Endometrial microvascular endothelial cells (primary cell): ENCODE data around the gene CKAP5. TPM values are rescaled to one million over a fixed set of nuclear protein-coding genes. Genes with fewer than 3 reads are reported as not detected.

ENCODE experiments used
- in situ Hi-C: cut with HindIII; loops from 2 replicates; pipeline ENCODE4 v1.10.0; 2017; ENCODE audit warnings: low sequenced_read_pairs, low pct_unique_long_range_greater_than_20kb; ENCODE audit errors: inconsistent ontology term
- total RNA-seq: library from RNA; depleted of rRNA; stranded (reverse); fragments of >200 nt; gene quantifications from one replicate; pipeline ENCODE4 v1.2.3, GENCODE V29; 2015; ENCODE audit errors: inconsistent ontology term

CKAP5 gene
- total RNA-seq, 1 donor from 2014 or later: 68.5 TPM

DNA sequence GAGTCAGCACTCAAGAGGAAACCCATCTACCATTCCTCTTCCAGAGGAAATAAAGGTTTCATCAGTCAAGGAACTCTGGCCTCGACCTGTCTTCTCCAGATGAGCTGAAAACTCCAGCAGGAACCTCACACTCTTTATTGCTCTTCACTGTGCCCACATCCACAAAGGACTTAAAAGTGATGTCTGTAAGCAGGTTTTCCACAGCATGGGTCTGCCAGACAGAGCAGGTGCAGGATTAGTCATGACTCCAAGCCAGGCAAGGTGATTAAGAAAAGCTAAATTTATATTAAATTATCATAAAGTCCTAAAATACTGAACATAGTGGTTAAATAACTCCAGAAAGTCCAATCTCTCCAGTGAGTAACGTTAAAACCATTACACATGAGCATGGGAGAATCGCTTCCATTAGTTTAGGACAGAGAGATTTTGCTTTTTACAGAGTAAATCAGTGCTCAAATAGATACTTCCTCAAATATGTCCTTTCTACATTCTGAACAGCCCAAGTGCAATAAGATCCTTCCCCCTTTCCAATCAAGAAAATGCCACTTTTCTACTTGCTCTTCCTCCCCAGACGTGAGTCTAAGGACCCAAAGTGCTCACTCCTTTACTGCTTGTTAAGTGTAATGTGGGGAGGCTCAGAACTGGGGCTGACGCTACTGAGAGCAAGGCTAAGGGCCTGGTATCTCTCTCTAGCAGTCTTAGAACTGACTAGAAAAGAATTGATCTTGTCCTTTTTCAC, 10.7 kb upstream of the CKAP5 start:
- in situ Hi-C loops: no loop called here

DNA sequence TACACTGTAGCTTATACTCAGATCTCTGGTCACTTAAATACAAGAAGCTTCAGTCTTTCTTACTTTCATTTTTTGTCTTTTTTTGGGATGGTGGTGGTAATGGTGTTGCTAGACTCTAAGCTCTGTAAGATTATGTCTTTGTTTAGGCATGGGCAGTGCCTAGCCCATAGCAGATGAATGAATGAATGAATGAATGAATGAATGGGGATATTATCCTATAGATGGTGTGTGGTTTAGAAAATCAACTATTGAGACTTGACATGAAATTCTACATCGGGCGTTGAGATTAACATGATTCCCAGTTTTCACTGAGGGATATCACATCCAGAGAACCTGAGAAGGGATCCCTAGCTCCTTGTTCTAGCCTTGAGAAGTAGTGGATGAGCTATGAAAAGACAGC, 9.8 kb upstream of the CKAP5 start:
- in situ Hi-C loops: no loop called here

DNA sequence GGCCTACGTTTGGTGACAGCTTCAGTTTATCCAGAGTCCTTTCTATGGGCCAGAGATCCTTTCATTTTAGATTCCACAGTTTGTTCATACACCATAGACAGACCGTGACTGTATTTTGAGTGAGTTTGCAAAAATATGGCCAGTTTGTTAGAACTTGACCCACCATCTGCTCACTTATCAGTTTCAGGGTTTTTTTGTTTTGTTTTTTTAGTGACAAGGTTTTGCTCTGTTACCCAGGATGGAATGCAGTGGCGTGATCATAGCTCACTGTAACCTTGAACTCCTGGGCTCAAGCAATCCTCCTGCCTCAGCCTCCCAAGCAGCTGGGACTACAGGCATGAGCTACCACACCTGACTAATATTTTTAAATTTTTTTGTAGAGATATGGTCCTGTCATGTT, 9.1 kb upstream of the CKAP5 start:
- in situ Hi-C loops: no loop called here

DNA sequence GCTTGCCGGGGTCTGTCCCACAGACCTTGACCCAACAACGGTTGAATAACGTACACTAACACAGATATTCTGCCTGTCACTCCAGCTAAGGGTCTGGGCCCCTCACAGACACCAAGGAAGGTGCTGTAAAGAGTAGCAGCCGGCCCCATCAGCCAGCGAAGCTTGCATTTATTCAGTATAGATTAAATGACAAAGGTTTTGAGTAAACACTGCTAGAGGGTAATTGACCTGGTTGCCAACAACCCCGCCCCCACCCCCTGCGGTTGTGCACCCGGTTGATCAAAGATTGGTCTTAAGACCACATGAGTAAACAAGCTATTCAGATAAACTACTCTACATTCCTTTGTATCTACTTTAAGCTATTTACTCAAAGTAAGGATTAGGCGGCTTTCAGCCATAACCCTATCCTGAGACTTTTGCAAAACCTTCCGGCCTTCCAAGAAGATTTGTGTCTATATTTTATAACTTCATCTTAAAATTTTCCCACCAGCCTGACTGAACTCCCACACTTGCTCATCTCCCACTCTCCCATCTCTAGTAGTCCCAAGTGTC, 4.8 kb upstream of the CKAP5 start:
- in situ Hi-C loops: no loop called here

DNA sequence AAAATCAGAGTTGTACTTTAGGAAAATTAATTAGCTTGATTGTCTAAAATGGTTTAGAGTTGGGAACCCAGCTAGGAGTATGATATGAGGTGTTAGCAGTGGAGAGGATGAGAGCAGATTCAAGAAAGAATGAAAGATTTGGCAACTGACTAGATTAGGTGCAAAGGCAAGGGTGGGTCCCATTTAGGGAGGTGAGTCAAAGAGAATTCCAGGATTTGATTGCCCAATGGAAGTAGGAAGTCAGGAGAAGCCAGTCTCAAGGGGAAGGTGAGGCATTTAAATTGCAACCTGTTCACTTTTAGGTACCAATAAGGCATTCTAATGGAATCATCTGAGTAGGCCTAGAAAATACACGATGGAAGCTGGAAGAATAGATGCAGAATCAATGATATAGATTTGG, 3.6 kb upstream of the CKAP5 start:
- in situ Hi-C loops: no loop called here

DNA sequence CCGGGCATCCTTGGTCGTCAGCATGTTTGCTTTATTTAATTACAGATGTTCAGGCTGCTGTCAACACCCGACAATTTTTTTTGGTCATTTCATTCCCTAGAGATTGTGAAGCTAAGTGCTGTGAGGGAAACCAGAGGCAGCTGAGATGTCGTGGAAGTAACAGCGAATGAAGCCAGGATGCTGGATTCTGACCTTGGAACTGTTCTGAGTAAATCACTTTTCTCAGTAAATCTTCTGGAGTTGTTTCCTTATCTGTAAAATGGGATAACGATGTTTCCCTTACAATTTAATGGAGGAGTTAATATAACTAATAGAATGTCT, 390 bp upstream of the CKAP5 start:
- in situ Hi-C loops: no loop called here

DNA sequence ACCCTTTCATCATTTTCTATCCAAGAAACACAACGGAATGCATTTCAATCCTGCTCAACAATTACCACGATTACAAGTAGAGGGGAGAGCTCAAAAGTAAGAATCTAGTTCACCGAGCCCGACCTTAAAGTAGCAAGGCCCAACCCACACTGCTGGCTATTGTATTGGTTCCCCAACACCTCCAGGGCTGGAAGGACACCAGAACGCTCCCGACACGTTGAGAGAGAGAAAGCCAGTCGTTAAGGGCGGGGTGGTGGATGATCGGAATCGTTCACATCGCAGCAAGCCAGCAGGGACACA, 690 bp downstream of the CKAP5 start:
- in situ Hi-C loops: no loop called here

DNA sequence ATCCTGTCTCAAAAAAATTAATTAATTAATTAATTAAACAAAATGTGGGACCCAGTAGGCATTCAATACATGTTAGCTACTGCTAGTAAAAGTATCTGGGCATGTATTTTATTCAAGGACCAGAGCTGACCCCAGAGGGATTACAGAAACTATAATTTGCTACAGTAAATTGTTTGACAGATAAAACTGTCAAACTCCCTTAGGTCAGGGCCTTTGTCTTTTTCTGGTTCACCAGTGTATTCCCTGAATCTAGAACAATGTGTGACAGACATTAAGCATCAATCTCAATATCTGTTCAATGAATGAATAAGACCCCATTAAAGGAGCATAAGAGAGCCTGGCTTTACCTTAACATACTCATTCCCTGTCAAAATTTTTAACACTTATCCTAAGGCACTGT, 6.0 kb downstream of the CKAP5 start:
- in situ Hi-C loops: no loop called here

DNA sequence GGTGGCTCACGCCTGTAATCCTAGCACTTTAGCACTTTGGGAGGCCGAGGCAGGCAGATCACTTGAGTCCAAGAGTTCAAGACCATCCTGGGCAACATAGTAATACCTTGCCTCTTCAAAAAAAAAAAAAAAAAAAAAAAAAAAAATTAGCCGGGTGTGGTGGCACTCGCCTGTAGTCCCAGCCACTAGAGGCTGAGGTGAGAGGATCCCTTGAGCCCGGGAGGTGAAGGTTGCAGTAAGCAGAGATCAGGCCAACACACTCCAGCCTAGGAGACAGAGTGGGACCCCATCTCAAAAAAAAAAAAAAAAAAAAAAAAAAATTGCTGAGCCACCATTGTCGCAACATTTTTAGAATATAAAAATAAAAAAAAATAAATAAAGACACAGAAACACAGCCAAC, 7.6 kb downstream of the CKAP5 start:
- in situ Hi-C loops: no loop called here

DNA sequence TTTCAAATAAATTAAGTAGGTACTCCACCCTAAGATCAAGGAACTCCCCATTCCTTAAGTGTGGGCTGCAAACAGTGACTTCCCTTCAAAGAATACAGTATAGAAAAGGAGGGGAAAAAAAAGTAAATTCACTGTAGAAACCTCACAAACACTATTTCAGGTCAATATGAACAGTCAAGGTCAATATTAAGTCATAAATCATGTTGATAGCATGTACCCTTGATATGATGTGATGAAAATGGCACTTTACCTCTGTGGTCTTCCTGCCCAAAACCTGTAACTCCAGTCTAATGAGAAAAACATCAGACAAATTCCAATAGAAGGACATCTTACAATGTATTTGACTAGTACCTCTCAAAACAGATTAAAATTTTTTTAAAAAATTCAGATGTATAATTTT, 8.2 kb downstream of the CKAP5 start:
- in situ Hi-C loops: no loop called here

DNA sequence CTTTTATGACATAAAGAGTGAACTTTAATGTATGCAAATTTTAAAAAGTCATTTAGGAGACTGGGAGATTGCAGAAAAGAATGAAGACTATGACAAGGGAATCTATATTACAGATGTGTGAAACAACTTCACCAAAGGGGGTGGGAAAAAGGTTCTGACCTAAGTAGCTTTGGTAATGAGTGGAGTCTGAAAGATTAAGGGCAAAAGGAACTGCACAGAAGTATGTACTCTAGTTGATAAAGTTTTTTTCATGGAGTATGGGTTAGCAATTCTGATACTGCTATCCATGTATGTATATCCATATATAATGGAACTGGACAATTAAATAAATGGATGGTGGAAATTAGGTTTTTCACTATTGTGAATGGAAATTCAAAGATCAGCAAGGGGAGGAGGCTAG, 9.2 kb downstream of the CKAP5 start:
- in situ Hi-C loops: no loop called here

DNA sequence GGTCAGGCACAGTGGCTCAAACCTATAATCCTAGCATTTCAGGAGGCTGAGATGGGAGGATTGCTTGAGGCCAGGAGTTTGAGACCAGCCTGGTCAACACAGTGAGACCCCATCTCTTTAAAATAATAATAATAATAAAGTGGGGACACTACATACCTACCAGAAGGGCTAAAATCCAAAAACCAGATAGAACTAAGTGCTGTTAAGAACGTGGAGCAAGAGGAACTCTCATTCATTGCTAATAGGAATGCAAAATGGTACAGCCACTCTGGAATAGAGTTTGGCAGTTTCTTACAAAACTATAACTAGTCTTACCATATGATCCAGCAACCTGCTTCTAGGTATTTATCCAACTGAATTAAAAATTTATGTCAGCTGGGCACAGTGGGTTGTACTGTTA, 9.6 kb downstream of the CKAP5 start:
- in situ Hi-C loops: no loop called here

DNA sequence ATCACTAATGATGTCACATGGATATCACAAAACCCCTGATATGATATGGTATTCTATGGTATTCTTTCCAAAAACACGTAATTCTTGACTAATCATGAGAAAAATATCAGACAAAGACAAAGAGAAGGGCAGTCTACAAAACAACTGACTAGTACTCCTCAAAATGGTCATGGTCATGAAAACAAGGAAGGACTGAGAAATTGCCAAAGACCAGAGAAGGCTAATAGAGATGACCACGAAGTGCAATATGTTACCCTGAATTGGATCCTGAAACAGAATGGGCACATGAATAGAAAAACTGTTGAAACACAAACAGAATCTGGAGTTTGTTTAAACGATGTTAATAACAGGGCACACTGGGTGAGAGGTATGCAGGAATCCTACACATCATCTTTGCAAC, 10.2 kb downstream of the CKAP5 start:
- in situ Hi-C loops: no loop called here

DNA sequence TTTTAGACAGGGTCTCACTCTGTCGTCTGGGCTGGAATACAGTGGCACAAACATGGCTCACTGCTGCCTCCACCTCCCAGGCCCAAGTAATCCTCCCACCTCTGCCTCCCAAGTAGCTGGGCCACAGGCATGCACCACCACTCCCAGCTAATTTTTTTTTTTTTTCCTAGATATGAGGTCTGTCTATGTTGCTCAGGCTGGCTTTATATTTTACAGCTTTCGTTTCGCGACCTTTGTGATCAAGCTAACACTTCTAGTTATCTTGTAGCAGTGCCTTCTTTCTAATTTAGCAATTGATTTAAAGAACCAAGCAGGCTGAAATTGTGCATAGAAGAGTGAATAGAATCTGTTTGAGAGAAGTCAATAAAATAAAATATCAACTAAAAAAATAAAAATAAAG, 11.3 kb downstream of the CKAP5 start:
- in situ Hi-C loops: no loop called here

DNA sequence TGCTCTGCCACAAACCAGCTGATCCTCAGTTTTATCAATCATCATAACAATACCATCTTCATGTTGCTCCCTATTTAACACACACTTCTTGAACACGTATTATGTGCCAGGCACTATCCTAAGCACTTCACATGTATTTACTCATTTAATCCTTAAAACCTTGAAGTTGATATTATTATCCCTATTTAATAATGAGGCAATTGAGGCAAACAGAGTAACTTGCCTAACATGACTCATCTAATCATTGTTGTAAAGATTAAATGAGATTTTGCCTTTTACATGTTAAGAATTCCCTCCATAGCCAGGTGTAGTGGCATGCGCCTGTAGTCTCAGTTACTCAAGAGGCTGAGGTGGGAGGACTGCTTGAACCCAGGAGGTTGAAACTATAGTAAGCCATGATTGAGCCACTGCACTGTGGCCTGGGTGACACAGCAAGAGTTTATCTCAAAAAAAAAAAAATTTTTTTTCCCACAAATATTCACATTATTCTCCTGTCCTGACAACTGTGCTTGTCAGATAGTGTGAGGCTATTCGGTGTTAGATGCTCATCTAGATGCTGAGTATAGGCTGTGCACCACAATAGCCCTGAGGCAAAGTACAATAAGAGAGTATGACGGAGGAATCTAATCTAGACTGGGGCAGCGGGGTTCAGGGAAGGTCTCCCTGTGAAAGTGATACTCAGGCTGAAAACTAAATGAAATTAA, 13.4 kb downstream of the CKAP5 start:
- in situ Hi-C loops: no loop called here

DNA sequence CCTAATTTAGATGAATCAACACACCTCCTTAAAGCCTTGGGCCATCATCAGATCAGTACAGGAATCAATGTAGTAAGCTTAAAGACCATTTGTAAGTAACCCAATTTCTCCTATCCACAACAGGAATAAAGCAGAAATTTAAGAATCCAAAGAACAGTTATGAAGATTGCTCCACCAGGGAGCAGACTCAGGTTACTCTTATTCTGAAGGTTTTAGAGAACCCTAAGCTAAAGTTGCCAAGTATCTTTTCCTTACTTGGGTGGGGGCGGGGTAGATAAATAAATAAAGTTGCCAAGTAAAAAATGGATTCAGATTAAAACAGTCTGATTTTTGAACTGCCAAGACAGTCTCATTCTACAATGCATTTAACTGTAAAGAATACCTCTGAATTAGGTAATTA, 18.1 kb downstream of the CKAP5 start:
- in situ Hi-C loops: no loop called here

DNA sequence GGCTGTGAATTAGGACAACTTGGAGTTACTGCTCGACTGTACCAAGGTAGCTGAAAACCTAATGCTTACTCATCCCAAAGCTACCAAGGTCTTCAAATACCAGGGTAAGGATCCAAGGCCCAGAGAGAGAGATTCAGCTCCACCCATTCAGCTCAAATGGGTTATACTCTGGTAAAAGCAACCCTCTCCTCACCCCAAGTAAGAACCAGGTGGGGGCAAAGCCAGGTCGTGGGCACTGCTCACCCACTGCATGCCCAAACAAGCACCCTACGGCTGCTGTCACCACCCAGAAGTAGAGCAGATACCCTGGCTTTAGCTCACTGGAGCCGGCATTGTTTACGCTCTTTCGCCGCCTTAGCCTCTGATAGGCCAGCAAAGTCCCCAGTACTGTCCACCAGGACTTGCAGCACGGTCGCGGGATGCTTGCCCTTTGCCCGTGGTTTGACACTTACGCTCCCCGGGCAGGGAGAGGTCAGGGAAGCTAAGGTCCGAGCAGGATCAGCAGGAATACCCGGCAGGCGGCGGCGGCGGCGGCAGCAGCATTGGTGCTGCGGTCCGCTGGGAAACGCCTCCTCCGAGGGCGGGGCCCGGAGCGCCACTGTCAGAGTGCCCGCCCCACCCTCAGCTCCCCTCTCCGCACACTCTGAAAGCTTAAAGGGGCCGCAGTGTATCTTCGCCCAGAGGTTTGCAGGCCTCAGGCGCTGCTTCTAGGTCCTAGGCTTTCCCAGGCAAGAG, 19.6 kb downstream of the CKAP5 start:
- in situ Hi-C loops: no loop called here

DNA sequence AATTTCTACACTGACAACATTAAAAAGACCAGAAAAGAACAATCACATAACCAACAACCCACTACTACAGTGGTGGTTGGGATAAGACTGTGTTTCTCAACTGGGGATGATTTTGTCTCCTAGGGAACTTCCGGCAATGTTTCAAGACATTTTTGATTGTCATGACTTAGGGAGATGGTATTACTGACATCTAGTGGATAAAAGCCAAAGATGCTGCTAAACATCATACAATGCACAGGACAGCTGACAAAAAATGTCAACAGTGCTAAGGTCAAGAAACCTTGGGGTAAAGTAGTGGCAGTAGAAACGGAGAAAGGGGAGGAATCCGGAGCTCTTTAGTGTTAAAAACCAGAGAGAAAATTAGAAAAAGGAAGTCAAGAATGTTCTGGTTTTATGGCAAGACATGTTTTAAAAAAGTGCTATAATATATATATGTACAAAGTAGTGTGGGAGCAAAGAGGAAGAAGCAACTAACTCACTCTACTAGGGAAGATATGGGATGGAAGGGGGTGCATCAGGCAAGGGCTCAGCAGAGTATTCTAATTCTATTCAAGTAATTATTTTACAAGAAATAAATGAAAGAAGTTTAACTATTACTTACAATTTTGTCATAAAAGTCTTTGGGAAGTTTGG, 37.2 kb downstream of the CKAP5 start:
- in situ Hi-C loops: no loop called here

DNA sequence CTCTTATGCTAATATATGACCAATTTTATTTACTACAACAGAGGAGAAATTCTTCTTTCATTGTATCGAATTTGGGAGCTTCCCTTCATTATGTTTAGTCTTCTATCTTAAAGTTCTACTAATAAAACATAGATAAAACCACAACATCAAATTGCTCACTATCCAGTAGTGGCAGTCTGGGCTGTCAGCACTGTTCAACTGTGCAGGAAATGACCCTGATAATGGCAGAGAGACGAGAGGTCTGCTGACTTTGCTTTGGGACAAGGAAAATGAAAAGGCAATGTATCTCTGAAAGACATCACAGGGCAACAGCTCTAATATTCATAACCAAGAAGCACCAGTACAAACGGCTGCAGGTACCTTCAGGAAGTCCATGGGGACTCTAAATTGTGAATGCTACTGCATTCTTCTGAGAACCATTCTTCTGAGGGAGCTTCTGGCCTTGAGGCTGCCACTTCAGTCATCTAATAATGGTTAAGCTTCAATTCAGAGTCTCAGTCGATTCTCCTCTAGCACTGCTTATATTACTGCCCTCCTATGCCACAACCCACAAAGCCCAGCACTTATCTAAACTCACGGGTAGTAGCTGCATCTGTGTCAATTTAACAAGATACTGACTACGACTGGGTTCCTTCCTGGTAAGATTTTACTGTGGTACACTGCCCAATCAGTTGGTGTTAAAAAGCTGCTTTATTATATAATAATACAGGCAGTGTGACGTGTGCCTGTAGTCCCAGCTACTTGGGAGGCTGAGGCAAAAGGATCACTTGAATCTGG, 44.2 kb downstream of the CKAP5 start:
- in situ Hi-C loops: no loop called here
